Stomach (tissue), 9 donors: Measurements from ENCODE around the gene AGMO. TPM values are rescaled to one million over a fixed set of nuclear protein-coding genes. Genes with fewer than 3 reads are reported as not detected.

Experiments used
- DNase-seq, 2 donors: peaks; one replicate each; pipeline versions ENCODE4 v3.0.0 to v3.0.0-alpha.2; 2013 to 2019
- H3K27ac ChIP-seq, 5 donors: fragments of 200-600 bp in 4 of 5; sonication (generic) in 4 of 5; one replicate each; pipeline ENCODE4 v1.5.1; 2013 to 2019; ENCODE audit warnings: mild to moderate bottlenecking in 1 of 5, moderate library complexity in 1 of 5
- H3K27me3 ChIP-seq, 3 donors: fragments of 200-600 bp; sonication (generic); one replicate each; pipeline ENCODE4 v1.5.1; 2017 to 2019; ENCODE audit warnings: mixed run types in 1 of 3
- H3K36me3 ChIP-seq, 4 donors: fragments of 200-600 bp; sonication (generic); 1 replicate in 3 of 4; 2 replicates in 1 of 4; pipeline ENCODE4 v1.5.1; 2016 to 2019
- H3K4me1 ChIP-seq, 4 donors: fragments of 200-600 bp; sonication (generic); one replicate each; pipeline ENCODE4 v1.5.1; 2016 to 2019
- H3K4me3 ChIP-seq, 4 donors: fragments of 200-600 bp; sonication (generic) in 3 of 4; one replicate each; pipeline ENCODE4 v1.5.1; 2016 to 2019; ENCODE audit warnings: mild to moderate bottlenecking in 1 of 4
- H3K9me3 ChIP-seq, 4 donors: fragments of 200-600 bp; sonication (generic); one replicate each; pipeline ENCODE4 v1.5.1; 2016 to 2019
- CTCF ChIP-seq, 7 experiments: fragments of 450-650 bp in 4 of 7; fragments of 200-600 bp in 3 of 7; sonication (generic) in 3 of 7; IDR thresholded peaks; one replicate each; pipeline ENCODE4 v1.5.1; 2016 to 2019; ENCODE audit warnings: antibody characterized with exemption in 7 of 7, control low read depth in 2 of 7, mild to moderate bottlenecking in 1 of 7
- EP300 ChIP-seq: sonication (generic); formaldehyde crosslinking; IDR thresholded peaks from one replicate; pipeline ENCODE4 v1.6.1; 2017; ENCODE audit warnings: antibody characterized with exemption
- POLR2A ChIP-seq, 4 donors: fragments of 450-650 bp; IDR thresholded peaks; one replicate each; pipeline ENCODE4 v1.6.1; 2016; ENCODE audit warnings: antibody characterized with exemption in 4 of 4, control low read depth in 2 of 4, mild to moderate bottlenecking in 1 of 4, moderate library complexity in 1 of 4
- POLR2AphosphoS5 ChIP-seq, 3 donors: sonication (generic); formaldehyde crosslinking; IDR thresholded peaks; one replicate each; pipeline ENCODE4 v1.6.1; 2016; ENCODE audit warnings: antibody characterized with exemption in 3 of 3
- whole genome bisulfite sequencing, 5 donors: extraction: QIAGEN DNeasy Blood & Tissue Kit in 3 of 5; methylation state at CpG; one replicate each; pipeline versions ENCODE4 v1.1.5 to v1.1.7; 2013 to 2018; 5-methylcytosine and 5-hydroxymethylcytosine counted together
- intact Hi-C: fragments of 100-400 bp; cut with DNase I; formaldehyde crosslinking; loops from one replicate; pipeline ENCODE4 v1.15.1; 2023; ENCODE audit warnings: low total_unique reads
- polyA plus RNA-seq, 3 donors: library from polyadenylated mRNA; stranded (reverse); fragments of 200-250 nt; gene quantifications; one replicate each; pipeline ENCODE4 v1.2.3, GENCODE V29; 2013
- total RNA-seq, 5 donors: library from RNA; depleted of rRNA; stranded (reverse); fragments of >200 nt; gene quantifications; one replicate each; pipeline versions ENCODE4 v1.1.0 to v1.2.3, GENCODE V29; 2014 to 2016
- donor health status: healthy with polysubstance abuse.
- donor health status: Bipolar disorder and iron deficiency.
- donor health status: healthy.

The AGMO gene
- total and polyA plus RNA-seq, 8 donors = 0.03 to 33.0 (median 5.0) TPM; not detected in 5

DNA sequence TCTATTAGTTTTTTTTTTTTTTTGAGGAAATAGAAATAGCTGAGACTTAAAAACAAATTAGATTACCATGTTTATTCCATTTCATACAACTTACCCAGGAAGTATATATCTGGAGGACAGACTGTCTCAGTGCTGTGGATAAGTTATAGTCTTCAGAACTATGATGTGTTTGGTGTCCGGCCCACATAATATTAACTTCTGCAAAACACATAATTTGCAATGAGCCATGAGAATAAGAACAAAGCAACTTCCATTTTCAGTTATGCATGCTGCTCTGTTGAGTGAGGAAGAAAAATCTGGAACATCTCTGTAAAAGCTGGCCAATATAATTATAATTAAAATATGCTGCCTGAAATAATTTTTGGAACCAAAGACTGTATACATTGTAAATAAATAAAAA lies 130.9 kb downstream of the AGMO start:
- H3K4me1 ChIP-seq = no peaks in the 10 kb centered on the region
- H3K27ac ChIP-seq = no peak overlapping the region
- H3K36me3 ChIP-seq = no peaks in the 10 kb centered on the region
- intact Hi-C loops = no loop called here
- WGBS, 5 donors = 83 to 93% (median 88%) methylated on average over 1 of the region's 1 CpG
- H3K4me3 ChIP-seq = no peak overlapping the region
- H3K27me3 ChIP-seq = no peaks in the 10 kb centered on the region
- peak in 1 of 2 donors; percentile 14 for DNase-seq
- H3K9me3 ChIP-seq = no peaks in the 10 kb centered on the region
- TF ChIP-seq CTCF (IDR thresholded peaks at IDR 0.05) = no peak
- no peak for TF ChIP-seq POLR2AphosphoS5 (IDR thresholded peaks at IDR 0.05)
- TF ChIP-seq EP300 = no peak
- TF ChIP-seq POLR2A (IDR thresholded peaks at IDR 0.05) = no peak

DNA sequence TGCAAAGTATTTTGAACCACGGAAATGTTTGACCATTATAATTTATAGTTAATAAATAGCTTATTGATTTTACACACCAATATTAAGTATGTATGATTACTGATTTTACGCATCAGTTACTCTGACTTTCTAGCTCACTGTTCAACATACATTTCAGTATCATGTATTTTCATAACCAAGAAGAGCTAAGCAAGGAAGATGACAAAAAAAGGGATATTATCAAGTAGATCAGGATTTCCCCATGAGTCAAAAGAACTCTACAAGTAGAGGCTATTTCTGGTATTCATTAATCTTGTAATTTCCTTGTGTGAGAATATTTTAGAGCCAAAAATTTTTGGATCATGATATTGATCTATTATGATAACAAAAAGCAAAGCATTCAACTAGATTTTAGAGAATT lies 131.6 kb downstream of the AGMO start:
- DNase-seq = no peak
- no peak overlapping the region for H3K4me3 ChIP-seq
- no peaks in the 10 kb centered on the region for H3K9me3 ChIP-seq
- no peaks in the 10 kb centered on the region for H3K27me3 ChIP-seq
- H3K4me1 ChIP-seq = no peaks in the 10 kb centered on the region
- 88 to 94% (median 92%) methylated on average over 2 of the region's 2 CpGs for WGBS, 5 donors
- no peaks in the 10 kb centered on the region for H3K36me3 ChIP-seq
- H3K27ac ChIP-seq = no peak overlapping the region
- intact Hi-C loops = no loop called here
- TF ChIP-seq POLR2AphosphoS5 (IDR thresholded peaks at IDR 0.05) (no peak), POLR2A (IDR thresholded peaks at IDR 0.05) (no peak), CTCF (IDR thresholded peaks at IDR 0.05) (no peak), EP300 (no peak)

DNA sequence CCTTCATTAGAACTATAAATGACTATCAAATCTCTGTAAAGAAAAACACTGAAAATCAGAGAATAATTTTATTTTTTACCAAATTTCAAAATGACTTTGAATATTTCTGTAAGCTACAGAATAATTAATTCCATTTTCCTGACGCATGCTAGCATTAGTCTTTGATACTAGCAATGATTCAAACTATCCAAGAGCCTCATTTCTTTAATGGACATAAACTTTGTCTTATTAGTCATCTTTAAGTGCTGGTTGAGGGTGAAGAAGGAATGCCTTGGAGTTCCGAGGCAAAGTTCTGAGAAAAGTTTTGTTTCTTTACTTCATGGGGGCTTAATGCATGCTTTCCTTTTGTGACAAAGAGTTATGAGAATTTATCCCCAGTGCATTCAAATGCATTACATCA lies 137.3 kb downstream of the AGMO start:
- no peak for TF ChIP-seq EP300
- TF ChIP-seq CTCF (IDR thresholded peaks at IDR 0.05) = no peak
- TF ChIP-seq POLR2AphosphoS5 (IDR thresholded peaks at IDR 0.05) = no peak
- TF ChIP-seq POLR2A (IDR thresholded peaks at IDR 0.05) = no peak
- Histone ChIP-seq H3K36me3 (no peaks in the 10 kb centered on the region), H3K4me1 (no peaks in the 10 kb centered on the region), H3K9me3 (no peaks in the 10 kb centered on the region), H3K27me3 (no peaks in the 10 kb centered on the region), H3K4me3 (no peak overlapping the region), H3K27ac (no peak overlapping the region)
- intact Hi-C loops = no loop called here
- WGBS, 5 donors = 65 to 80% (median 69%) methylated on average over 2 of the region's 2 CpGs
- DNase-seq = peak in 1 of 2 donors; percentile 47

GRCh38 chr7:15419596-15419995 lies 142.2 kb downstream of the AGMO start:
- Histone ChIP-seq H3K27me3 (no peaks in the 10 kb centered on the region), H3K4me3 (no peak overlapping the region), H3K36me3 (no peaks in the 10 kb centered on the region), H3K9me3 (peaks cover 0 to 5% (median 2%) of the 10 kb centered on the region in 4 donors), H3K4me1 (no peaks in the 10 kb centered on the region), H3K27ac (no peak overlapping the region)
- 60 to 75% (median 60%) methylated on average over 2 of the region's 2 CpGs for WGBS, 5 donors
- intact Hi-C loops = no loop called here
- TF ChIP-seq POLR2A (IDR thresholded peaks at IDR 0.05) (no peak), POLR2AphosphoS5 (IDR thresholded peaks at IDR 0.05) (no peak), CTCF (IDR thresholded peaks at IDR 0.05) (no peak), EP300 (no peak)
- DNase-seq = peak in 1 of 2 donors; percentile 13
